ENCODE results near the gene UQCRQ.

The UQCRQ gene

GRCh38 chr5:132916086-132916485 lies 49.6 kb downstream of the UQCRQ start:
- no peak for DNase-seq
